AG20443 (cell line): Measurements from ENCODE around the gene MRGPRX3.
"Not testable (repeated sequence)": the region's sequence is repeated elsewhere in the genome, so short reads cannot be mapped to it uniquely, and the experiment has no call there.

Experiments
- DNase-seq: peaks from one replicate; pipeline ENCODE4 v3.0.0; 2012; ENCODE audit warnings: low spot score, mixed read lengths

Gene MRGPRX3

GRCh38 chr11:18132341-18132740 lies at the start of gene MRGPRX3:
Gene MRGPRX3 (plus strand): TSS chr11:18132571. CDS start chr11:18137203, 4,632 bp downstream.
- DNase-seq, result no peak

DNA sequence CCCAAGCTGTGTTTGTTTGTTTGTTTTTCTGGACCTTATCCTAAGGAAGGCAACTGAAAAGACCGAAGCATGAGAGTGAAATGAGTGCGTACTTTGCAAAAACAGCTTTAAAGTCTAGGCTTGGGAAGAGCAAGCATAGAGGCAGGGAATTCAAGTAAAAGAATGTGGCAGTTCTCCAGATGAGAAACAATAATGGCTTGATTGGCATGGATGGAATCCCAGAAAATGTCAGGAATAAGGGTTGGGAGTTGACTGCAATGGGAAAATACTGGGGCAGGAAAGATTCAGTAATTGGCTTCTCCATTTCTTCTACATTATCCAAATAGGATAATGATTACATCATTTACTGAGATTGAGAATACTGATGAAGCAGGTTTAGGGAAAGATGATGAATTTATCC lies 44.0 kb upstream of the MRGPRX3 start:
- DNase-seq, result no peak

- DNase-seq, result no peak
Measured at GRCh38 chr11:18088966-18089365, 43.4 kb upstream of the MRGPRX3 start.

- DNase-seq, result no peak
Measured at GRCh38 chr11:18091731-18092130, 40.6 kb upstream of the MRGPRX3 start.

GRCh38 chr11:18093959-18094358 lies 38.4 kb upstream of the MRGPRX3 start:
- no peak for DNase-seq

DNA sequence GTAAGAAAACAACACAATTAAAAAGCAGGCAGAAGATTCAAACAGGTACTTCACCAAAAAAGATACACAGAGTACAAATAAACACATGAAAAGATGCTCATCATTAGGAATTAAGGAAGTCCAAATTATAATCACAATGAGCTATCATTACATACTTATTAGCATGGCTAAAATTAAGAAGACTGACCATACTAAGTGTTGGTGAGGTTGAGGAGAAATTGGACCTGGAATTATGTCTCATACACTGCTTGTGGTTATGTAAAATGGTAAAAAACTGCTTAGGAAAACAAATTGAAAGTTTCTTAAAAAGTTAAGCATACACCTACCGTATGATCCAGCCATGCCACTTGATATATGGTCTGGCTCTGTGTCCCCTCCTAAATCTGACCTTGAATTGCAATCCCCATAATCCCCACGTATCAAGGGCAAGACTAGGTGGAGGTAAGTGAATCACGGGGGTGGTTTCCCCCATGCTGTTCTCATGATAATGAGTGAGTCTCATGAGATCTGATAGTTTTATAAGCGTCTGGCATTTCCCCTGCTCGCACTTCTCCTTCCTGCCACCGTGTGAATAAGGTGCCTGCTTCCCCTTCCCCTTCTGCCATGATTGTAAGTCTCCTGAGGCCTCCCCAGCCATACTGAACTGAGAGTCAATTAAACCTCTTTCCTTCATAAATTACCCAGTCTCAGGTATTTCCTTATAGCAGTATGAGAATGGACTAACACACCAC lies 31.3 kb upstream of the MRGPRX3 start:
- no peak for DNase-seq

DNA sequence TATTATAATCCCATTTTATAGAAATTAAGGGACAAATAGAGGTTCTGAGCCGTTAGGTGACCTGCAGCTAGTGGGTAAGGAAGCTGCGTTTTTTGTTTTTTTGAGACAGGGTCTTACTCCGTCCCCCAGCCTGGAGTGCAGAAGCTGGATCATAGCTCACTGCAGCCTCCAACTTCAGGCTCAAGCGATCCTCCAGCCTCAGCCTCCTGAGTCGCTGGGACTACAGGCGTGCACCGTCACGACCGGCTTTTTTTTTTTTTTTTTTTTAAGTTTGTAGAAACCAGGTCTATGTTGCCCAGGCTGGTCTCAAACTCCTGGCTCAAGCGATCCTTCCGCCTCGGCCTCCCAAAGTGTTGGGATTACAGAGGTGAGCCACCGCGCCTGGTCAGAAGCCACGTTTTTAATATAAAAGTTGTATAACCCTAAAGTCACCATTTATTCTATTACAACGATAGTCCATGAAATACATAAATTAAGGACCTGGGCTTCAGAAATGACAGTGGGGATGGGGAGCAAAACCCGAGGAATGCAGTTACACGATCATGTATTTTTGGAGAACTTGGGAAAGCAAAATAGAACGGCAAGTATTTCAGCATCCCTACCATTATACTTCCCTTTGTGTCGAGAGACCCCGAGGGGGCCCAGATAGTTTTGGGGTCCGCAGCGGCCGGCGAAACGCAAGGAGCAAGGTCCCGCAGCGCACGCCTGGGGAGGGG lies 27.1 kb upstream of the MRGPRX3 start:
- DNase-seq, result no peak

- peak; percentile 95 for DNase-seq
Measured at GRCh38 chr11:18105802-18106574, 26.4 kb upstream of the MRGPRX3 start, which contains the start of gene SAAL1. Gene SAAL1 (minus strand): TSS chr11:18106082. CDS start chr11:18106041, 41 bp downstream.

DNA sequence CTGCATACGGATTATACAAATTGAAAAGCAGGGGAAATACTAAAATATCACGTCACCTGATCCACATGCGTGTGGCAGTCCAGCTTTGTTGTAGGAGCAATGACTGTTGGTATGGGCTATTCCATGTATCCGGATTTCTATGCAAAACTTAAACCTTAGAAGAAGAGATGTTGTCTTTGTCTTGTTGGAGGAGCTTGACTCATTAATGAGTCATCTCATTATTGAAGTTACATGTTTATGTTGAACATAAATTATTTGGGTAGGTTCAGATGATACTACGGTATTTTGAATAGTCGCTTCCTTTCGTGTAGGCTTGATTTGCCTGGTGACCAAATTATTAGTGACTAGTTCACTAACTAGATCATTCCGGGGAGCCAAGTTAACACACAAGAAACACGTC lies 25.7 kb upstream of the MRGPRX3 start:
- DNase-seq, result no peak

DNA sequence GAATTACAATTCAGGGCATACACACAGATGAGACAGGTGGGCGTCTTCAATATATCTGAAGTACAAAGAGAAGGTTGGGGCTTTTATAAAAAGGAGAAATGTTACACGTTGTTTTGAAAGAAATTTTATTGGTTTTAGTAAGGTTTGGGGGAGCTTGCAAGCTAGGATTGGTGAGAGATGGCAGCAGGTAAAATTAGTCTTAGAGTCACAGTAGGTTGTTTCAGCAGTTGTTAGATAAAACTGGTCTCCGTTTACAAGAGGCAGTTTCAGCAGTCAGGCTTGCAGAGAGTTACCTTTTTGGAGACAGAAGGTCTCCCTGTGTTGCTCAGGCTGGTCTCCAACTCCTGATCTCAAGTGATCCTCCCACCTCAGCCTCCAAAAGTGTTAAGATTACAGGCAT lies 24.1 kb upstream of the MRGPRX3 start:
- DNase-seq, result no peak

- no peak for DNase-seq
Measured at GRCh38 chr11:18111005-18111404, 21.4 kb upstream of the MRGPRX3 start.

- DNase-seq, result peak; percentile 78
Measured at GRCh38 chr11:18115360-18116127, 16.8 kb upstream of the MRGPRX3 start.

DNA sequence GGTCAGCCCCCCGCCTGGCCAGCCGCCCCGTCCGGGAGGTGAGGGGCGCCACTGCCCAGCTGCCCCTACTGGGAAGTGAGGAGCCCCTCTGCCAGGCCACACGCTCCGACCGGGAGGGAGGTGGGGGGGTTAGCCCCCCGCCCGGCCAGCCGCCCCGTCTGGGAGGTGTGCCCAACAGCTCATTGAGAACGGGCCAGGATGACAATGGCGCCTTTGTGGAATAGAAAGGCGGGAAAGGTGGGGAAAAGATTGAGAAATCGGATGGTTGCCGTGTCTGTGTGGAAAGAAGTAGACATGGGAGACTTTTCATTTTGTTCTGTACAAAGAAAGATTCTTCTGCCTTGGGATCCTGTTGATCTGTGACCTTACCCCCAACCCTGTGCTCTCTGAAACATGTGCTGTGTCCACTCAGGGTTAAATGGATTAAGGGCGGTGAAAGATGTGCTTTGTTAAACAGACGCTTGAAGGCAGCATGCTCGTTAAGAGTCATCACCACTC lies 11.0 kb upstream of the MRGPRX3 start:
- DNase-seq, result not testable (repeated sequence)

- not testable (repeated sequence) for DNase-seq
Measured at GRCh38 chr11:18131115-18131514, 1.3 kb upstream of the MRGPRX3 start.

- DNase-seq, result no peak
Measured at GRCh38 chr11:18135308-18135707, 2.9 kb downstream of the MRGPRX3 start.

GRCh38 chr11:18137186-18137800 lies 4.9 kb downstream of the MRGPRX3 start:
- DNase-seq, result no peak

GRCh38 chr11:18140145-18140544 lies 7.8 kb downstream of the MRGPRX3 start:
- DNase-seq, result no peak

DNA sequence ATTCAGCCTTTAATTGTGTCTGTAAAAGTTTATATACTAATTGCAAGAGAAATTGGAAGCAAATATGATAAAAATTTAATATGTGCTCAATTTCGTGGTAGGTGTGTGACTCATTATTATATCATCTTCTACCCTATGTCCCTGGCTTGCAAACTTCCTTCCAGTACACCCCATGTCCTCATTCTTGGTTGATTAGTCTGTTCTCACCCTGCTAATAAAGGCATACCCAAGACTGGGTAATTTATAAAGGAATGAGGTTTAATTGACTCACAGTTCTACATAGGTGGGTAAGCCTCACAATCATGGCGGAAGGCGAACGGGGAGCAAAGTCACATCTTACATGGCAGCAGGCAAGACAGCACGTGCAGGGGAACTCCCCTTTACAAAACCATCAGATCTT lies 11.9 kb downstream of the MRGPRX3 start:
- no peak for DNase-seq

DNA sequence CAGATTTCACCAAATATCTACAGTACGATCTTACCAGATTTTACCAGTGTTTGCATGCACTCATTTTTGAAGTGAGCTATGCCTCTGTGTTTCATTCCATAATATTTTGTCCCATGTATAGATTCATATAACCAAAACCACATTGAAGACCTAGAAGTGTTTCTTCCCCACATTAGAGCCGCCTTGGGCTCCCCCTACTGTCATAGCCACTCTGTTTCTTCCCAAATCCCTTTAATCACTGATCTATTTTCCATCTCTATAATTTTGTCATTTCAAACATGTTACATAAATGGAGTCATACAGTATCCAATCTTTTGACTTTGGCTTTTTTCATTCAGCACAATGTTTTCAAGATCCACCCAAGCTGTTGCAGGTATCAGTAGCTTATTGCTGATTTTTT lies 12.7 kb downstream of the MRGPRX3 start:
- no peak for DNase-seq

- no peak for DNase-seq
Measured at GRCh38 chr11:18145837-18146236, 13.5 kb downstream of the MRGPRX3 start.

DNA sequence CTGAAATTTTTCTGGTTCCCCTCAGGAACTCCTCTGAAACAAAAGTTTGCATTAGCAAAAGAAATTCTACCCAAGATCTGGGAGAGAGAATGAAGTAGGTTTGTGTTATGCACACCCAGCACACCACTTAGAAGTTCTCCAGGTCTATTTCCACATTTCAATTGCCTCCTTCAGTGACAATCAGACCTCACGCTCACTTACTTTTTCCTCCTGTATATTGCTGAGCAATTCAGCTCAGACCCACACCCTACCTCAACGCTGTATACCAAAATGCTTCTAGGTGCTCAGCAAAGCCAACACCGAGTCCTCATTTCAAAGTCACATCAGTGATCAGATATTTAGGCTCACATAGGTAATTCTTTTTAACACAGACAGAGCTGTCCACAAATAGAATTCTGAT lies 19.2 kb downstream of the MRGPRX3 start:
- no peak for DNase-seq
